ENCODE measurements around the gene ARFGEF2. TPM values are rescaled to one million over a fixed set of nuclear protein-coding genes. Genes with fewer than 3 reads are reported as not detected.

ARFGEF2 gene
- total and polyA plus RNA-seq, 2 donors (not counting 3 experiments of a cell fraction or from before 2014, with no cell fraction given), result 12.7 to 32.6 TPM

DNA sequence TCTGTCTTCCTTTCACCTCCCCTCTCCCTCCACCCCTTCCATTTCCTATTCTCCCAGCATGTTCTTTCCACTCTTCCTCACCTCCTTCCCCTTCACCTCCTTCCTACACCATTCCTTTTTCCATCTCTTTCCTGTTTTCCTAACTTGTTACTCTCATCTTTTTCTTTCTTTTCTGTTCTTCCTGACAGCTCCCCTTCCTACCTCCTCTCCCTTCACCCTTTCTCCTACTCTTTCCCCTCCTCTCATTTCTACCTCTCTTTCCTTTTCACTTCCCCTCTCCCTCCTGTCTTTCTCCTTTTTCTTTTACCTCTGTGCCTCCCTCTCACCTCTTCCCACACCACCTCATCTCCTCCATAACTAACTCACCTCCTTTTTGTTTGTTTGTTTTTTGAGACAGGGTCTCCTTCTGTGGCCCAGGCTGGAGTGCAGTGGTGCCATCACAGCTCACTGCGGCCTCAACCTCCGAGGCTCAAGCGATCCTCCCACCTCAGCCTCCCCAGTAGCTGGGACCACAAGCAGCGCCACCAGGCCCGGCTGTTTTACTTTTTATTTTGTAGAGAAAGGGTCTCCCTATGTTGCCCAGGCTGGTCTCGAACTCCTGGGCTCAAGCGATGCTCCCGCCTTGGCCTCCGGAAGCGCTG lies 864 bp upstream of the ARFGEF2 start:
- Histone ChIP-seq H3K9me3 (replicated peaks; ENCODE audit: control insufficient read depth, insufficient read depth, low read length) (no peaks in the 10 kb centered on the region), H3K27me3 (ENCODE audit: control insufficient read depth in 2 of 2, insufficient read depth in 2 of 2, low read length in 2 of 2) (no peaks in the 10 kb centered on the region), H2AFZ (ENCODE audit: low read depth, low read length) (no peak overlapping the region), H3K36me3 (ENCODE audit: control insufficient read depth in 2 of 2, extremely low read depth in 1 of 2, insufficient read depth in 2 of 2, low read length in 2 of 2) (no peaks in the 10 kb centered on the region), H3K4me2 (ENCODE audit: insufficient read depth, low read length) (no peak overlapping the region), H3K27ac (ENCODE audit: insufficient read depth, low read depth, low read length) (peak overlapping the region; percentile 94), H3K9ac (replicated peaks; ENCODE audit: extremely low read depth, insufficient read depth, low read length) (no peak overlapping the region), H3K4me1 (ENCODE audit: control insufficient read depth, extremely low read depth, insufficient read depth, low read length) (peaks cover 24% of the 10 kb centered on the region), H3K9me1 (replicated peaks; ENCODE audit: control insufficient read depth, extremely low read depth, insufficient read depth, low read length) (no peaks in the 10 kb centered on the region), H4K20me1 (replicated peaks; ENCODE audit: control insufficient read depth, extremely low read depth, insufficient read depth, low read length) (no peaks in the 10 kb centered on the region), H3K79me2 (ENCODE audit: control insufficient read depth, insufficient read depth, low read length) (peaks cover 37% of the 10 kb centered on the region), H3K4me3 (replicated peaks in 1 of 3; ENCODE audit: insufficient read depth in 1 of 3, low read depth in 1 of 3, low read length in 3 of 3) (peak overlapping the region in 1 of 3 experiments; percentile 82)
- TF ChIP-seq JUN (IDR thresholded peaks at IDR 0.05; ENCODE audit: borderline replicate concordance, insufficient read depth, insufficient read length, low read depth) (no peak), EZH2 (IDR thresholded peaks at IDR 0.05; ENCODE audit: borderline replicate concordance, low read depth, low read length, severe bottlenecking) (no peak), FOS (IDR thresholded peaks at IDR 0.05; ENCODE audit: borderline replicate concordance, insufficient read depth, low read length) (no peak), POLR2AphosphoS5 (IDR thresholded peaks at IDR 0.05; ENCODE audit: insufficient read depth, low read depth, low read length) (no peak), MYC (IDR thresholded peaks at IDR 0.05; ENCODE audit: low read depth, low read length) (no peak), GATA2 (IDR thresholded peaks at IDR 0.05; ENCODE audit: insufficient read depth, insufficient read length, low read depth, low read length) (no peak), POLR2A (IDR thresholded peaks at IDR 0.05; ENCODE audit: low read depth, low read length) (no peak), MAX (IDR thresholded peaks at IDR 0.05; ENCODE audit: insufficient read depth, insufficient read length) (no peak)
- TF ChIP-seq, protein P1, sequence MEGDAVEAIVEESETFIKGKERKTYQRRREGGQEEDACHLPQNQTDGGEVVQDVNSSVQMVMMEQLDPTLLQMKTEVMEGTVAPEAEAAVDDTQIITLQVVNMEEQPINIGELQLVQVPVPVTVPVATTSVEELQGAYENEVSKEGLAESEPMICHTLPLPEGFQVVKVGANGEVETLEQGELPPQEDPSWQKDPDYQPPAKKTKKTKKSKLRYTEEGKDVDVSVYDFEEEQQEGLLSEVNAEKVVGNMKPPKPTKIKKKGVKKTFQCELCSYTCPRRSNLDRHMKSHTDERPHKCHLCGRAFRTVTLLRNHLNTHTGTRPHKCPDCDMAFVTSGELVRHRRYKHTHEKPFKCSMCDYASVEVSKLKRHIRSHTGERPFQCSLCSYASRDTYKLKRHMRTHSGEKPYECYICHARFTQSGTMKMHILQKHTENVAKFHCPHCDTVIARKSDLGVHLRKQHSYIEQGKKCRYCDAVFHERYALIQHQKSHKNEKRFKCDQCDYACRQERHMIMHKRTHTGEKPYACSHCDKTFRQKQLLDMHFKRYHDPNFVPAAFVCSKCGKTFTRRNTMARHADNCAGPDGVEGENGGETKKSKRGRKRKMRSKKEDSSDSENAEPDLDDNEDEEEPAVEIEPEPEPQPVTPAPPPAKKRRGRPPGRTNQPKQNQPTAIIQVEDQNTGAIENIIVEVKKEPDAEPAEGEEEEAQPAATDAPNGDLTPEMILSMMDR (IDR thresholded peaks at IDR 0.05; ENCODE audit: extremely low read depth in 1 of 2, insufficient read depth in 1 of 2, low read depth in 1 of 2, low read length in 2 of 2), result no peak
- POLR2A ChIA-PET, result no interaction called here
- intact Hi-C loops (cut with micrococcal nuclease), result loop anchor here (10.0 kb wide), 1 partner anchor 1606 kb away; no protein-coding TSS in a partner anchor
- dilution Hi-C loops (cut with MboI; ENCODE audit: extremely low pct_ligation_motif_present, low sequenced_read_pairs), result loop anchor here (25.0 kb wide), 1 partner anchor 258 kb away; no protein-coding TSS in a partner anchor
- CTCF ChIA-PET, result interaction anchor here (2.9 kb wide), 1 partner anchor 63 kb away, joined by 11 read pairs; no protein-coding TSS in a partner anchor
- DNase-seq (ENCODE audit: low read depth, low spot score) (no peak), FAIRE-seq (peak; percentile 8)
- no TSS peak for BruUV-seq (replicated peaks)
